Esophagus squamous epithelium (tissue), 4 donors: Measurements from ENCODE around the gene NAGS.
A peak's percentile ranks its signal among the peaks of the same experiment; 100 is the strongest.

Source experiments
- POLR2A ChIP-seq, 4 donors: fragments of 450-650 bp; IDR thresholded peaks; one replicate each; pipeline ENCODE4 v1.6.1; 2017; ENCODE audit warnings: antibody characterized with exemption in 4 of 4, mild to moderate bottlenecking in 4 of 4, moderate library complexity in 3 of 4
- TF ChIP-seq, protein P1 (sequence below), 6 experiments: fragments of 450-650 bp in 4 of 6; fragments of 200-600 bp in 2 of 6; sonication (generic) in 2 of 6; IDR thresholded peaks; one replicate each; pipeline ENCODE4 v1.5.1; 2016 to 2019; ENCODE audit warnings: antibody characterized with exemption in 6 of 6, mild to moderate bottlenecking in 4 of 6, moderate library complexity in 4 of 6

DNA sequence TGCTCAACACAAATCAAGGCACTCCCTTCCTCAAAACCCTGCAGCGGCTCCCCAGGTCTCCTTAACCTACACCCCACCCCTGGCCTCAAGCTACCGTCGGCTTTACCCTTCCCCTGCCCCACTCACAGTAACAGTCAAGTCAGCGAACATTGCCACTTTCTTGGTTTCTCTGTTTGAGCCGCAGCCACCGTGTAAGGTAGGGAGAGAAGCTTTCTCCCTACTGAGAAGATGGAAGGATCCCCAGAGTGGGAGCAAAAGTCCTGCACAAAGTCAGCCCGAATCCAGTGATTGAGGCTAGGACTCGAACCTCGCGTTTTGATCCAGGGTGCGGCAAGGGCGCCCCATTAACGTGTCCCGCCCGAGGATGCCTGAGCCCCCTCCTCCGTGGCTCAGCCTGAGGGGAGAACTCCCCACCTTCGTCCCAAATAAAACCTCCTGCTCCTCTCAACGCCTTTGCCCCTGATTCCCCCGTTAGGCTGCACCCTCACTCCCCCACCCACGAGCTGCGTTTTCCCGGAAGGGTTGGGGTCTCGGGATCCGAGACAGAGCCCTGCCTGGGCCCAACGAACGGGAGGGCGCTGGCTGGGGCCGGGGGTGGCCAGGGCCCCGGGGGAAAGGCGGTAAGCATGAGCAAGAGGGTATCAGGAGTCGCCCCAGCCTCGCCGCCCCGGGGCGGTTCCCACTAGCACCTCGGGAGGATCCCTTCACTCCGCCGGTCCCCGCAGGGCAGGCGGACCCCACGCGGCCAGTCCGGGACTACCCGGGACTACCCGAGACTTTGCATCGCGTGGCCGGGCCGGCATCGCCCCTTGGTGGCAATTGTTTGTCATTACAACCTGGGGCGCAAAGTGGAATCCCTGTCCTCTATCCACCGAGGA is 9.9 kb upstream of the NAGS start:
- TF ChIP-seq, protein P1, sequence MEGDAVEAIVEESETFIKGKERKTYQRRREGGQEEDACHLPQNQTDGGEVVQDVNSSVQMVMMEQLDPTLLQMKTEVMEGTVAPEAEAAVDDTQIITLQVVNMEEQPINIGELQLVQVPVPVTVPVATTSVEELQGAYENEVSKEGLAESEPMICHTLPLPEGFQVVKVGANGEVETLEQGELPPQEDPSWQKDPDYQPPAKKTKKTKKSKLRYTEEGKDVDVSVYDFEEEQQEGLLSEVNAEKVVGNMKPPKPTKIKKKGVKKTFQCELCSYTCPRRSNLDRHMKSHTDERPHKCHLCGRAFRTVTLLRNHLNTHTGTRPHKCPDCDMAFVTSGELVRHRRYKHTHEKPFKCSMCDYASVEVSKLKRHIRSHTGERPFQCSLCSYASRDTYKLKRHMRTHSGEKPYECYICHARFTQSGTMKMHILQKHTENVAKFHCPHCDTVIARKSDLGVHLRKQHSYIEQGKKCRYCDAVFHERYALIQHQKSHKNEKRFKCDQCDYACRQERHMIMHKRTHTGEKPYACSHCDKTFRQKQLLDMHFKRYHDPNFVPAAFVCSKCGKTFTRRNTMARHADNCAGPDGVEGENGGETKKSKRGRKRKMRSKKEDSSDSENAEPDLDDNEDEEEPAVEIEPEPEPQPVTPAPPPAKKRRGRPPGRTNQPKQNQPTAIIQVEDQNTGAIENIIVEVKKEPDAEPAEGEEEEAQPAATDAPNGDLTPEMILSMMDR (IDR thresholded peaks at IDR 0.05): peak; percentile 71 to 88 (median 82)
- no peak for TF ChIP-seq POLR2A (IDR thresholded peaks at IDR 0.05)
